ENCODE measurements around the gene TCF4. TPM values are rescaled to one million over a fixed set of nuclear protein-coding genes. Genes with fewer than 3 reads are reported as not detected.

The TCF4 gene
- total RNA-seq, 1 experiment from 2014 or later: 93.7 TPM

GRCh38 chr18:55419947-55420664 lies 167.9 kb downstream of the TCF4 start:
- no peak overlapping the region for H3K27ac Mint-ChIP-seq (ENCODE audit: unreplicated experiment)
- BruUV-seq (replicated peaks): no TSS peak
- no peak for TF ChIP-seq CTCF (IDR thresholded peaks at IDR 0.05; ENCODE audit: insufficient read depth in 1 of 2, low read depth in 1 of 2, low read length in 1 of 2, severe bottlenecking in 1 of 2, unreplicated experiment in 1 of 2)
- H3K4me1 Mint-ChIP-seq (ENCODE audit: low read depth, unreplicated experiment): no peaks in the 10 kb centered on the region
- H3K36me3 ChIP-seq (ENCODE audit: control insufficient read depth, insufficient read depth, low read length): no peaks in the 10 kb centered on the region
- no peaks in the 10 kb centered on the region for H3K9me3 ChIP-seq
- no peaks in the 10 kb centered on the region for H3K4me1 ChIP-seq
- no peaks in the 10 kb centered on the region for H3K36me3 Mint-ChIP-seq (ENCODE audit: insufficient read depth, unreplicated experiment)
- no peaks in the 10 kb centered on the region for H3K27me3 ChIP-seq (replicated peaks; ENCODE audit: control insufficient read depth, insufficient read depth, low read length)
- DNase-seq: no peak
- CTCF ChIA-PET: no interaction called here
- intact Hi-C loops (cut with micrococcal nuclease; ENCODE audit: unreplicated experiment): loop anchor here (5.0 to 10.0 kb wide), 3 partner anchors 55 to 277 kb away; partner anchors contain the start of gene TCF4
- POLR2A ChIA-PET: no interaction called here
- no peak overlapping the region for H3K4me3 Mint-ChIP-seq (ENCODE audit: unreplicated experiment)
- no peaks in the 10 kb centered on the region for H3K27me3 Mint-ChIP-seq (ENCODE audit: insufficient read depth, unreplicated experiment)
- H3K4me3 ChIP-seq (ENCODE audit: low read depth, low read length): no peak overlapping the region
- no peaks in the 10 kb centered on the region for H3K9me3 Mint-ChIP-seq (ENCODE audit: unreplicated experiment)

- ChIA-PET CTCF (no interaction called here), POLR2A (no interaction called here)
- Mint-ChIP-seq H3K4me3 (ENCODE audit: unreplicated experiment) (no peak overlapping the region), H3K27ac (ENCODE audit: unreplicated experiment) (no peak overlapping the region), H3K27me3 (ENCODE audit: insufficient read depth, unreplicated experiment) (no peaks in the 10 kb centered on the region), H3K4me1 (ENCODE audit: low read depth, unreplicated experiment) (no peaks in the 10 kb centered on the region), H3K36me3 (ENCODE audit: insufficient read depth, unreplicated experiment) (no peaks in the 10 kb centered on the region), H3K9me3 (ENCODE audit: unreplicated experiment) (no peaks in the 10 kb centered on the region)
- no peak for DNase-seq
- Histone ChIP-seq H3K4me1 (no peaks in the 10 kb centered on the region), H3K36me3 (ENCODE audit: control insufficient read depth, insufficient read depth, low read length) (no peaks in the 10 kb centered on the region), H3K9me3 (no peaks in the 10 kb centered on the region), H3K27me3 (replicated peaks; ENCODE audit: control insufficient read depth, insufficient read depth, low read length) (no peaks in the 10 kb centered on the region), H3K4me3 (ENCODE audit: low read depth, low read length) (no peak overlapping the region)
- intact Hi-C loops (cut with micrococcal nuclease; ENCODE audit: unreplicated experiment): loop anchor here (5.0 to 10.0 kb wide), 3 partner anchors 55 to 278 kb away; partner anchors contain the start of gene TCF4
- no TSS peak for BruUV-seq (replicated peaks)
- no peak for TF ChIP-seq CTCF (IDR thresholded peaks at IDR 0.05; ENCODE audit: insufficient read depth in 1 of 2, low read depth in 1 of 2, low read length in 1 of 2, severe bottlenecking in 1 of 2, unreplicated experiment in 1 of 2)
Observed at GRCh38 chr18:55419132-55419946, 168.7 kb downstream of the TCF4 start.

- ChIA-PET CTCF (no interaction called here), POLR2A (no interaction called here)
- no peak for TF ChIP-seq CTCF (IDR thresholded peaks at IDR 0.05; ENCODE audit: insufficient read depth in 1 of 2, low read depth in 1 of 2, low read length in 1 of 2, severe bottlenecking in 1 of 2, unreplicated experiment in 1 of 2)
- Histone ChIP-seq H3K4me3 (ENCODE audit: low read depth, low read length) (no peak overlapping the region), H3K4me1 (no peaks in the 10 kb centered on the region), H3K27me3 (replicated peaks; ENCODE audit: control insufficient read depth, insufficient read depth, low read length) (no peaks in the 10 kb centered on the region), H3K36me3 (ENCODE audit: control insufficient read depth, insufficient read depth, low read length) (no peaks in the 10 kb centered on the region), H3K9me3 (no peaks in the 10 kb centered on the region)
- Mint-ChIP-seq H3K9me3 (ENCODE audit: unreplicated experiment) (no peaks in the 10 kb centered on the region), H3K4me1 (ENCODE audit: low read depth, unreplicated experiment) (no peaks in the 10 kb centered on the region), H3K4me3 (ENCODE audit: unreplicated experiment) (no peak overlapping the region), H3K27ac (ENCODE audit: unreplicated experiment) (no peak overlapping the region), H3K27me3 (ENCODE audit: insufficient read depth, unreplicated experiment) (no peaks in the 10 kb centered on the region), H3K36me3 (ENCODE audit: insufficient read depth, unreplicated experiment) (no peaks in the 10 kb centered on the region)
- no TSS peak for BruUV-seq (replicated peaks)
- intact Hi-C loops (cut with micrococcal nuclease; ENCODE audit: unreplicated experiment): loop anchor here (5.0 to 10.0 kb wide), 3 partner anchors 56 to 279 kb away; partner anchors contain the start of gene TCF4
- DNase-seq: no peak
Observed at GRCh38 chr18:55418439-55418838, 169.6 kb downstream of the TCF4 start.

All from Caco-2 (cell line).